ENCODE results near the gene ICA1. TPM values are rescaled to one million over a fixed set of nuclear protein-coding genes. Genes with fewer than 3 reads are reported as not detected.

Gene ICA1
- total RNA-seq, 1 donor from 2014 or later, result 10.5 TPM

DNA sequence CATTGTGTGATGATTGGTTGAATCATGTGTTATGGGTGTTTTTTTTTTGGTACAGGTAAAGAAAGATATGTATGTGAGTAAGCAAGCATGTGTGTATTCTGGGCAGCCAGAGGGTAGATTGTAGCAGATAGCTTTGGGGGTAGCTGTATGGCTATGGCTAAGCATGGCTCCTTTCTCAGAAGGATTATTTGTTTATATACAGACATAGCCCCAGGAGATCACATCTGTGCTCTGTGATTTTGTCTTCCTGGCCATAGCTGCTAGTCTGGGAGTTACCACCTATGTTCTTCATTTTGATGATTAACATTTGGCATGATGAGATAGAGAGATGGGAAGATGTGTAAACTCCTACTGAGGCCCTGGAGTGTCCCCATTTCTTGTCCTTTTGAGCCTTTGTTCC is 23.2 kb upstream of the ICA1 start:
- FAIRE-seq (no peak), DNase-seq (ENCODE audit: low read depth) (peak; percentile 31)
- TF ChIP-seq, protein P1, sequence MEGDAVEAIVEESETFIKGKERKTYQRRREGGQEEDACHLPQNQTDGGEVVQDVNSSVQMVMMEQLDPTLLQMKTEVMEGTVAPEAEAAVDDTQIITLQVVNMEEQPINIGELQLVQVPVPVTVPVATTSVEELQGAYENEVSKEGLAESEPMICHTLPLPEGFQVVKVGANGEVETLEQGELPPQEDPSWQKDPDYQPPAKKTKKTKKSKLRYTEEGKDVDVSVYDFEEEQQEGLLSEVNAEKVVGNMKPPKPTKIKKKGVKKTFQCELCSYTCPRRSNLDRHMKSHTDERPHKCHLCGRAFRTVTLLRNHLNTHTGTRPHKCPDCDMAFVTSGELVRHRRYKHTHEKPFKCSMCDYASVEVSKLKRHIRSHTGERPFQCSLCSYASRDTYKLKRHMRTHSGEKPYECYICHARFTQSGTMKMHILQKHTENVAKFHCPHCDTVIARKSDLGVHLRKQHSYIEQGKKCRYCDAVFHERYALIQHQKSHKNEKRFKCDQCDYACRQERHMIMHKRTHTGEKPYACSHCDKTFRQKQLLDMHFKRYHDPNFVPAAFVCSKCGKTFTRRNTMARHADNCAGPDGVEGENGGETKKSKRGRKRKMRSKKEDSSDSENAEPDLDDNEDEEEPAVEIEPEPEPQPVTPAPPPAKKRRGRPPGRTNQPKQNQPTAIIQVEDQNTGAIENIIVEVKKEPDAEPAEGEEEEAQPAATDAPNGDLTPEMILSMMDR (IDR thresholded peaks at IDR 0.05; ENCODE audit: insufficient read depth, low read length, severe bottlenecking), result no peak
- H3K27me3 ChIP-seq (ENCODE audit: control insufficient read depth, insufficient read depth, low read length), result no peaks in the 10 kb centered on the region
- H3K4me3 ChIP-seq (ENCODE audit: low read depth, low read length), result no peak overlapping the region
- no peaks in the 10 kb centered on the region for H3K36me3 ChIP-seq (ENCODE audit: control insufficient read depth, insufficient read depth, low read length)

DNA sequence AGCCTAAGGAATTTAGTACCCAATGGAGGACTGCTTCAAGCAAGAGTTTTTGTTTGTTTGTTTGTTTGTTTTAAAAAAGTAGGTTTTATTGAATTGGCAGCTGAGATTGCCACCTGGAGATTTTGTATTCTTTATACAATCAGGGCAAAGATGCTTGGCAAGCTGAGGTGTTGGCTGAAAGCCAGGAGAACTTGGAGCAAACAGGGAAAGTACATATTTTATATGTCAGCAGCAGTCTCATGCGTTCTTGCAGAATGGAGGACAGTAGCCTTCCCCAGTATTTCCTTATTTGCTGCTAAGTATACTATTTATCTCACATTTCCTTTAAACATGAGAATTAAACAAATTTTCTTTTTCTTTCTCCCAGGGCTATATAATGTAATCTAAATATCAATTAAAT is 22.6 kb upstream of the ICA1 start:
- TF ChIP-seq, protein P1 (IDR thresholded peaks at IDR 0.05; ENCODE audit: insufficient read depth, low read length, severe bottlenecking), result no peak
- DNase-seq (ENCODE audit: low read depth), result no peak
- Histone ChIP-seq H3K27me3 (ENCODE audit: control insufficient read depth, insufficient read depth, low read length) (no peaks in the 10 kb centered on the region), H3K36me3 (ENCODE audit: control insufficient read depth, insufficient read depth, low read length) (no peaks in the 10 kb centered on the region), H3K4me3 (ENCODE audit: low read depth, low read length) (no peak overlapping the region)
- no peak for FAIRE-seq

DNA sequence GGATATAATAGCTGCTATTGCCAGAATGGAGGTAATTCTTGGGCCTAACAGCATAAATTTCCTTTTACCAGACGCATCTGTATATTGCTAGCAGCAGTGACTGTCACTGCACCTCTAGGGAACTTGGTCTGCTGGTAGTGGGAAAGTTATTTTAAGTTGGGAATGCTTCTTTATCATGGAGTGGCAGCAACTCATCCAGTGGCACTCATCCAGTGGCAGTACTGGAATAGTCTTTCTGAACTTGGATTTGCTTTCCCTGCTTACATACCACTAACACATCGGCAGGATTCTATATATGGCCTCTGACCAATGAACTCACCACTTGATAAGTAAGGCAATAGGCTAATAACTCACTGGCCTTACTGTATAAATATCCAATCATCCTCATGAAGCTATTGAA is 22.0 kb upstream of the ICA1 start:
- TF ChIP-seq, protein P1 (IDR thresholded peaks at IDR 0.05; ENCODE audit: insufficient read depth, low read length, severe bottlenecking), result no peak
- Histone ChIP-seq H3K27me3 (ENCODE audit: control insufficient read depth, insufficient read depth, low read length) (no peaks in the 10 kb centered on the region), H3K36me3 (ENCODE audit: control insufficient read depth, insufficient read depth, low read length) (no peaks in the 10 kb centered on the region), H3K4me3 (ENCODE audit: low read depth, low read length) (no peak overlapping the region)
- DNase-seq (ENCODE audit: low read depth), result no peak
- no peak for FAIRE-seq

DNA sequence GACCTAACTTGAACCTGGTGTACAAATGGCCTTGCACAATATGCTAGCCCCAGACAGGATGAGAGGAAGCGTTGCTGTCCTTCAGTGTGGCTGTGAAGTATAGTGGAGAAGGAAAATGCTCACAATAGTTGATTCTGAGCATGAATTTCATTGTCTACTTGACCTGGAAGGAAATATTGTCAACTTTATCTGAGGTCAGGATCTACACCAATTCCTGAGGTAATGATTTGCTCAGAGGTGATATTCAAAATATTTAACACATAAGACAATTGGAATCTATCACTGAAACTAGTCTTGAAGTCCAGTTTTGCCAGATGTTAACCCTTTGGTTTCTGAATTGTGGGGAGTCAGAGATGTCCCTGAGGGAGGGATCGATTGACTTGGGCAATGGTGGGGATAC is 20.9 kb upstream of the ICA1 start:
- Histone ChIP-seq H3K36me3 (ENCODE audit: control insufficient read depth, insufficient read depth, low read length) (no peaks in the 10 kb centered on the region), H3K27me3 (ENCODE audit: control insufficient read depth, insufficient read depth, low read length) (no peaks in the 10 kb centered on the region), H3K4me3 (ENCODE audit: low read depth, low read length) (no peak overlapping the region)
- TF ChIP-seq, protein P1 (IDR thresholded peaks at IDR 0.05; ENCODE audit: insufficient read depth, low read length, severe bottlenecking), result no peak
- no peak for FAIRE-seq
- no peak for DNase-seq (ENCODE audit: low read depth)

DNA sequence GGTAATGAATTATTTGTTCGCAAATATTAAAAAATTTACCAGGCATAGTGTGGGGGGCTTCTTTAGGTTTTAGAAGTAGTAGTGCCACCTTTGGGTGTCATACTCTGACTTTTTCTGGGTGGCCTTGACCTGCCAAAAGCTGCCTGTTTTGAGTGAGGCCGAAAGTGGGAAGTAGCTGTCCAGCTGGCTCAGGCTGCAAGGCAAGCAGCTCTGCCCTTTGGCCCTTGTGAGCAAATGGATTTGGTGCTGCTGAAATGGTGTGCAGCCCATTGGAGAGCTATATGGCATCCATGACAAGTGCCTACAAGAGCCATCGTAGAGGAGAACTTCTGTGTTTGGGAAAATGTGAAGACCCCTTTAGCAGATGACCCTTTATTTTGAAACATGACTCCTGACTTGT is 20.2 kb upstream of the ICA1 start:
- Histone ChIP-seq H3K4me3 (ENCODE audit: low read depth, low read length) (no peak overlapping the region), H3K27me3 (ENCODE audit: control insufficient read depth, insufficient read depth, low read length) (no peaks in the 10 kb centered on the region), H3K36me3 (ENCODE audit: control insufficient read depth, insufficient read depth, low read length) (no peaks in the 10 kb centered on the region)
- TF ChIP-seq, protein P1 (IDR thresholded peaks at IDR 0.05; ENCODE audit: insufficient read depth, low read length, severe bottlenecking), result no peak
- FAIRE-seq, result no peak
- DNase-seq (ENCODE audit: low read depth), result no peak

DNA sequence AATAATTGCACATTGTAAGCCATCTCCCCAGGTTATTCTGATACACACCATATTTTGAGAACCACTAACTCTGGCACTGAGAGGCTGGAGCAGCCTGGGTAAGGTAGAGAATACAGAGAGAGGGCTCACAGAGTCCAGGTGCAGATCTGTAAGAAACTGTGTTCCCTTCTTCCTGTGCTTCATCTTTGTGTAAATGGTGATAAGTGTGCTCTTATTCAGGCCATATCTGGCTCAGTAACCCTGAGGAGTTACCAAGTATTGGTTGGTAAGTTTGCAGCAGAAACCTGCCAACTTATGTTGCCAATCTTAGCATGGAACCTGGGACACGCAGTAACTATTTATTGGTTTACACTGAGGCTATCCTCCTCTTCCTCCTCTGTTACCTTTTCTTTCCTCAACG is 16.2 kb upstream of the ICA1 start:
- Histone ChIP-seq H3K4me3 (ENCODE audit: low read depth, low read length) (no peak overlapping the region), H3K36me3 (ENCODE audit: control insufficient read depth, insufficient read depth, low read length) (no peaks in the 10 kb centered on the region)
- FAIRE-seq, result no peak

More for the DNA sequence above, 16.2 kb upstream of the ICA1 start:
- no peak for DNase-seq (ENCODE audit: low read depth)
- H3K27me3 ChIP-seq (ENCODE audit: control insufficient read depth, insufficient read depth, low read length), result no peaks in the 10 kb centered on the region
- TF ChIP-seq, protein P1 (IDR thresholded peaks at IDR 0.05; ENCODE audit: insufficient read depth, low read length, severe bottlenecking), result no peak
